Dedifferentiated amniotic fluid mesenchymal stem cell (primary cell): Measurements from ENCODE around the gene DCAF5.
A peak's percentile ranks its signal among the peaks of the same experiment; 100 is the strongest.
"Not testable (repeated sequence)": the region's sequence is repeated elsewhere in the genome, so short reads cannot be mapped to it uniquely, and the experiment has no call there.

Experiments used
- DNase-seq: peaks from one replicate; pipeline ENCODE4 v3.0.0-alpha.2; 2016; ENCODE audit errors: extremely low spot score

DCAF5 gene

GRCh38 chr14:69101331-69101826, 51.5 kb downstream of the DCAF5 start:
- peak; percentile 94 for DNase-seq

GRCh38 chr14:69097974-69098373, 54.9 kb downstream of the DCAF5 start:
- DNase-seq: no peak

GRCh38 chr14:69096781-69097475, 56.0 kb downstream of the DCAF5 start:
- no peak for DNase-seq

- no peak for DNase-seq
Measured at GRCh38 chr14:69096246-69096645, 56.7 kb downstream of the DCAF5 start.

GRCh38 chr14:69094481-69094880, 58.4 kb downstream of the DCAF5 start:
- DNase-seq: no peak

GRCh38 chr14:69093631-69094421, 59.1 kb downstream of the DCAF5 start:
- DNase-seq: no peak

- no peak for DNase-seq
Measured at GRCh38 chr14:69092840-69093422, 60.0 kb downstream of the DCAF5 start.

- no peak for DNase-seq
Measured at GRCh38 chr14:69091695-69092094, 61.2 kb downstream of the DCAF5 start.

- DNase-seq: no peak
Measured at GRCh38 chr14:69091006-69091405, 61.9 kb downstream of the DCAF5 start.

- peak; percentile 23 for DNase-seq
Measured at GRCh38 chr14:69090187-69090789, 62.6 kb downstream of the DCAF5 start.

- DNase-seq: no peak
Measured at GRCh38 chr14:69089046-69089445, 63.9 kb downstream of the DCAF5 start.

- peak; percentile 87 for DNase-seq
Measured at GRCh38 chr14:69088586-69088985, 64.3 kb downstream of the DCAF5 start.

- no peak for DNase-seq
Measured at GRCh38 chr14:69087061-69087461, 65.9 kb downstream of the DCAF5 start.

- DNase-seq: no peak
Measured at GRCh38 chr14:69086537-69086936, 66.4 kb downstream of the DCAF5 start.

GRCh38 chr14:69084023-69084422, 68.9 kb downstream of the DCAF5 start:
- DNase-seq: no peak

GRCh38 chr14:69083181-69083580, 69.7 kb downstream of the DCAF5 start:
- no peak for DNase-seq

- DNase-seq: no peak
Measured at GRCh38 chr14:69081271-69081670, 71.6 kb downstream of the DCAF5 start.

GRCh38 chr14:69079747-69080146, 73.2 kb downstream of the DCAF5 start:
- no peak for DNase-seq

GRCh38 chr14:69079188-69079742, 73.7 kb downstream of the DCAF5 start:
- peak; percentile 89 for DNase-seq

- peak; percentile 87 for DNase-seq
Measured at GRCh38 chr14:69077841-69078240, 75.1 kb downstream of the DCAF5 start.

GRCh38 chr14:69077185-69077584, 75.7 kb downstream of the DCAF5 start:
- not testable (repeated sequence) for DNase-seq

GRCh38 chr14:69076341-69076740, 76.6 kb downstream of the DCAF5 start:
- DNase-seq: no peak
